Memory B cell (primary cell): ENCODE measurements around the gene USB1.
"Not testable (repeated sequence)": the region's sequence is repeated elsewhere in the genome, so short reads cannot be mapped to it uniquely, and the experiment has no call there.

Source experiments
- ATAC-seq: fragments of 150-1000 bp; cut with Tn5 transposase; 2 replicates; pipeline ENCODE4 v1.10.0; 2021; ENCODE audit warnings: low read depth, mild to moderate bottlenecking, moderate library complexity
- DNase-seq, 2 donors: peaks; one replicate each; pipeline ENCODE4 v3.0.0; 2022; ENCODE audit warnings: low spot score in 2 of 2
- H3K27ac Mint-ChIP-seq: one replicate; pipeline ENCODE4 v1.8.0; 2022; ENCODE audit warnings: mild to moderate bottlenecking, moderate library complexity, mixed read lengths
- H3K27me3 Mint-ChIP-seq: one replicate; pipeline ENCODE4 v1.8.0; 2022; ENCODE audit warnings: mixed read lengths
- H3K36me3 Mint-ChIP-seq: one replicate; pipeline ENCODE4 v1.8.0; 2022; ENCODE audit warnings: mild to moderate bottlenecking, mixed read lengths
- H3K4me1 Mint-ChIP-seq: one replicate; pipeline ENCODE4 v1.8.0; 2022; ENCODE audit warnings: mixed read lengths
- H3K4me3 Mint-ChIP-seq: one replicate; pipeline ENCODE4 v1.8.0; 2022; ENCODE audit warnings: mild to moderate bottlenecking, moderate library complexity, mixed read lengths
- H3K9me3 Mint-ChIP-seq: one replicate; pipeline ENCODE4 v1.8.0; 2022; ENCODE audit warnings: mixed read lengths

USB1 gene

GRCh38 chr16:57962046-57962445, 39.2 kb upstream of the USB1 start:
- H3K9me3 Mint-ChIP-seq: no peaks in the 10 kb centered on the region
- H3K4me1 Mint-ChIP-seq: no peaks in the 10 kb centered on the region
- no peak overlapping the region for H3K4me3 Mint-ChIP-seq
- H3K36me3 Mint-ChIP-seq: no peaks in the 10 kb centered on the region
- DNase-seq (no peak), ATAC-seq (no peak)
- no peak overlapping the region for H3K27ac Mint-ChIP-seq
- peaks cover 11% of the 10 kb centered on the region for H3K27me3 Mint-ChIP-seq

- ATAC-seq: no peak
- H3K27ac Mint-ChIP-seq: no peak overlapping the region
Measured at GRCh38 chr16:57962756-57963155, 38.5 kb upstream of the USB1 start.

GRCh38 chr16:57964157-57964700, 37.0 kb upstream of the USB1 start:
- Mint-ChIP-seq H3K4me3 (no peak overlapping the region), H3K36me3 (no peaks in the 10 kb centered on the region), H3K4me1 (no peaks in the 10 kb centered on the region), H3K27me3 (peaks cover 10% of the 10 kb centered on the region), H3K27ac (no peak overlapping the region), H3K9me3 (no peaks in the 10 kb centered on the region)
- DNase-seq (no peak), ATAC-seq (no peak)

More at GRCh38 chr16:57962756-57963155, 38.5 kb upstream of the USB1 start:
- DNase-seq: no peak
- H3K4me1 Mint-ChIP-seq: no peaks in the 10 kb centered on the region
- H3K36me3 Mint-ChIP-seq: no peaks in the 10 kb centered on the region
- H3K4me3 Mint-ChIP-seq: no peak overlapping the region
- peaks cover 10% of the 10 kb centered on the region for H3K27me3 Mint-ChIP-seq
- H3K9me3 Mint-ChIP-seq: no peaks in the 10 kb centered on the region

- Mint-ChIP-seq H3K4me3 (no peak overlapping the region), H3K27ac (no peak overlapping the region), H3K36me3 (no peaks in the 10 kb centered on the region), H3K9me3 (no peaks in the 10 kb centered on the region), H3K27me3 (peaks cover 10% of the 10 kb centered on the region), H3K4me1 (no peaks in the 10 kb centered on the region)
- ATAC-seq (no peak), DNase-seq (no peak)
Measured at GRCh38 chr16:57966204-57966771, 34.9 kb upstream of the USB1 start.

- ATAC-seq (no peak), DNase-seq (no peak)
- H3K4me1 Mint-ChIP-seq: no peaks in the 10 kb centered on the region
- no peaks in the 10 kb centered on the region for H3K9me3 Mint-ChIP-seq
- H3K36me3 Mint-ChIP-seq: no peaks in the 10 kb centered on the region
- no peak overlapping the region for H3K27ac Mint-ChIP-seq
- H3K4me3 Mint-ChIP-seq: no peak overlapping the region
- peaks cover 9% of the 10 kb centered on the region for H3K27me3 Mint-ChIP-seq
Measured at GRCh38 chr16:57966986-57967385, 34.2 kb upstream of the USB1 start.

GRCh38 chr16:57967916-57968315, 33.3 kb upstream of the USB1 start:
- no peaks in the 10 kb centered on the region for H3K4me1 Mint-ChIP-seq
- no peak overlapping the region for H3K27ac Mint-ChIP-seq
- H3K9me3 Mint-ChIP-seq: no peaks in the 10 kb centered on the region
- DNase-seq: no peak
- no peak for ATAC-seq
- no peak overlapping the region for H3K4me3 Mint-ChIP-seq
- H3K27me3 Mint-ChIP-seq: peaks cover 11% of the 10 kb centered on the region
- H3K36me3 Mint-ChIP-seq: no peaks in the 10 kb centered on the region

- no peaks in the 10 kb centered on the region for H3K36me3 Mint-ChIP-seq
- no peak for ATAC-seq
- DNase-seq: no peak
Measured at GRCh38 chr16:57969451-57970123, 31.6 kb upstream of the USB1 start.

GRCh38 chr16:57970319-57970718, 30.9 kb upstream of the USB1 start:
- Mint-ChIP-seq H3K36me3 (no peaks in the 10 kb centered on the region), H3K9me3 (no peaks in the 10 kb centered on the region), H3K27ac (no peak overlapping the region), H3K27me3 (peaks cover 17% of the 10 kb centered on the region), H3K4me1 (no peaks in the 10 kb centered on the region), H3K4me3 (no peak overlapping the region)
- no peak for DNase-seq
- no peak for ATAC-seq

More at GRCh38 chr16:57969451-57970123, 31.6 kb upstream of the USB1 start:
- no peak overlapping the region for H3K4me3 Mint-ChIP-seq
- H3K27me3 Mint-ChIP-seq: peaks cover 14% of the 10 kb centered on the region
- H3K9me3 Mint-ChIP-seq: no peaks in the 10 kb centered on the region
- H3K4me1 Mint-ChIP-seq: no peaks in the 10 kb centered on the region
- H3K27ac Mint-ChIP-seq: no peak overlapping the region

- H3K27me3 Mint-ChIP-seq: peaks cover 17% of the 10 kb centered on the region
- no peak for DNase-seq
- no peaks in the 10 kb centered on the region for H3K36me3 Mint-ChIP-seq
- no peak within 1 kb of the TSS for H3K27ac Mint-ChIP-seq
- no peak for ATAC-seq
- H3K9me3 Mint-ChIP-seq: no peaks in the 10 kb centered on the region
- H3K4me1 Mint-ChIP-seq: no peaks in the 10 kb centered on the region
- H3K4me3 Mint-ChIP-seq: no peak within 1 kb of the TSS
Measured at GRCh38 chr16:57970970-57971369, 30.2 kb upstream of the USB1 start, which contains the start of gene CNGB1. Gene CNGB1 (minus strand): TSS chr16:57971128. CDS start chr16:57967286, 3,842 bp downstream.

GRCh38 chr16:57971848-57972247, 29.4 kb upstream of the USB1 start:
- Mint-ChIP-seq H3K4me1 (no peaks in the 10 kb centered on the region), H3K27ac (no peak overlapping the region), H3K9me3 (no peaks in the 10 kb centered on the region), H3K27me3 (peaks cover 17% of the 10 kb centered on the region), H3K36me3 (no peaks in the 10 kb centered on the region), H3K4me3 (no peak overlapping the region)
- ATAC-seq (no peak), DNase-seq (no peak)

GRCh38 chr16:57972306-57972705, 28.9 kb upstream of the USB1 start:
- Mint-ChIP-seq H3K9me3 (no peaks in the 10 kb centered on the region), H3K36me3 (no peaks in the 10 kb centered on the region), H3K4me1 (no peaks in the 10 kb centered on the region), H3K27me3 (peaks cover 17% of the 10 kb centered on the region), H3K4me3 (no peak overlapping the region), H3K27ac (no peak overlapping the region)
- ATAC-seq (no peak), DNase-seq (no peak)

GRCh38 chr16:57976331-57976796, 24.8 kb upstream of the USB1 start:
- H3K9me3 Mint-ChIP-seq: no peaks in the 10 kb centered on the region
- no peaks in the 10 kb centered on the region for H3K4me1 Mint-ChIP-seq
- no peak overlapping the region for H3K4me3 Mint-ChIP-seq
- H3K36me3 Mint-ChIP-seq: no peaks in the 10 kb centered on the region
- ATAC-seq (no peak), DNase-seq (no peak)
- H3K27ac Mint-ChIP-seq: no peak overlapping the region
- peaks cover 17% of the 10 kb centered on the region for H3K27me3 Mint-ChIP-seq

- H3K9me3 Mint-ChIP-seq: no peaks in the 10 kb centered on the region
- ATAC-seq (no peak), DNase-seq (no peak)
- H3K4me1 Mint-ChIP-seq: no peaks in the 10 kb centered on the region
- no peak overlapping the region for H3K27ac Mint-ChIP-seq
- H3K4me3 Mint-ChIP-seq: no peak overlapping the region
- H3K27me3 Mint-ChIP-seq: peaks cover 14% of the 10 kb centered on the region
- no peaks in the 10 kb centered on the region for H3K36me3 Mint-ChIP-seq
Measured at GRCh38 chr16:57977418-57978069, 23.7 kb upstream of the USB1 start.

GRCh38 chr16:57978070-57978465, 23.1 kb upstream of the USB1 start:
- not testable (repeated sequence) for ATAC-seq, DNase-seq, H3K36me3 Mint-ChIP-seq, H3K4me3 Mint-ChIP-seq, H3K4me1 Mint-ChIP-seq, H3K27ac Mint-ChIP-seq, H3K9me3 Mint-ChIP-seq
- H3K27me3 Mint-ChIP-seq: peaks cover 14% of the 10 kb centered on the region
